NK-92 treated with Interleukin-12 subunit alpha and Interleukin-12 subunit beta, amount 100 ng/mL, for 24 hours (cell line): ENCODE data around the gene KIDINS220.
"Not testable (repeated sequence)": the region's sequence is repeated elsewhere in the genome, so short reads cannot be mapped to it uniquely, and the experiment has no call there.

Source experiments
- DNase-seq: peaks from one replicate; lab custom pipeline; 2025; lab: John Stamatoyannopoulos, UW

KIDINS220 gene

GRCh38 chr2:8754106-8754776 is 83.2 kb downstream of the KIDINS220 start:
- DNase-seq = no peak

GRCh38 chr2:8753609-8754008 is 83.8 kb downstream of the KIDINS220 start:
- no peak for DNase-seq

- no peak for DNase-seq
Measured at GRCh38 chr2:8752385-8752784, 85.0 kb downstream of the KIDINS220 start.

- DNase-seq = no peak
Measured at GRCh38 chr2:8750221-8750620, 87.2 kb downstream of the KIDINS220 start.

- no peak for DNase-seq
Measured at GRCh38 chr2:8743261-8743660, 94.2 kb downstream of the KIDINS220 start.

- no peak for DNase-seq
Measured at GRCh38 chr2:8740136-8740535, 97.3 kb downstream of the KIDINS220 start.

- DNase-seq = no peak
Measured at GRCh38 chr2:8737571-8738175, 99.7 kb downstream of the KIDINS220 start.

GRCh38 chr2:8732601-8733000 is 104.8 kb downstream of the KIDINS220 start:
- DNase-seq = no peak

- DNase-seq = no peak
Measured at GRCh38 chr2:8729939-8730338, 107.5 kb downstream of the KIDINS220 start.

GRCh38 chr2:8729101-8729500 is 108.3 kb downstream of the KIDINS220 start:
- DNase-seq = not testable (repeated sequence)

GRCh38 chr2:8728305-8729015 is 109.0 kb downstream of the KIDINS220 start:
- no peak for DNase-seq

GRCh38 chr2:8725838-8726237 is 111.6 kb downstream of the KIDINS220 start:
- no peak for DNase-seq

- DNase-seq = no peak
Measured at GRCh38 chr2:8722986-8723385, 114.4 kb downstream of the KIDINS220 start.

- DNase-seq = no peak
Measured at GRCh38 chr2:8721410-8721809, 116.0 kb downstream of the KIDINS220 start.

GRCh38 chr2:8720741-8721140 is 116.7 kb downstream of the KIDINS220 start:
- no peak for DNase-seq

GRCh38 chr2:8719528-8719927 is 117.9 kb downstream of the KIDINS220 start:
- DNase-seq = no peak

GRCh38 chr2:8714971-8715370 is 122.4 kb downstream of the KIDINS220 start:
- DNase-seq = no peak

- no peak for DNase-seq
Measured at GRCh38 chr2:8714283-8714682, 123.1 kb downstream of the KIDINS220 start.

GRCh38 chr2:8710951-8711350 is 126.5 kb downstream of the KIDINS220 start:
- DNase-seq = no peak

GRCh38 chr2:8709611-8710010 is 127.8 kb downstream of the KIDINS220 start:
- no peak for DNase-seq

- DNase-seq = no peak
Measured at GRCh38 chr2:8704906-8705305, 132.5 kb downstream of the KIDINS220 start.

- no peak for DNase-seq
Measured at GRCh38 chr2:8701681-8702379, 135.6 kb downstream of the KIDINS220 start.

- DNase-seq = no peak
Measured at GRCh38 chr2:8699839-8700238, 137.6 kb downstream of the KIDINS220 start.
